H1 (cell line): Measurements from ENCODE around the gene EMP3. TPM values are rescaled to one million over a fixed set of nuclear protein-coding genes. Genes with fewer than 3 reads are reported as not detected.

ENCODE experiments used
- CTCF ChIA-PET: fragments of 300-600 bp; sonication (Branson Sonifier 250); formaldehyde crosslinking; loops from one replicate; lab custom pipeline; 2021; ENCODE audit not compliant: partially characterized antibody; lab: Charles Lee
- POLR2A ChIA-PET: fragments of 300-600 bp; sonication (Branson Sonifier 250); formaldehyde crosslinking; loops from one replicate; lab custom pipeline; 2021; ENCODE audit warnings: inconsistent platforms; ENCODE audit not compliant: partially characterized antibody; lab: Charles Lee
- DNase-seq, 2 experiments: peaks; one replicate each; pipeline versions ENCODE4 v3.0.0 to v3.0.0-alpha.2; 2010 to 2022; ENCODE audit warnings: low spot score in 2 of 2, low read depth in 1 of 2, mixed read lengths in 1 of 2
- FAIRE-seq: peaks from 2 replicates; lab custom pipeline; 2011; peaks lifted over from hg19 to GRCh38; lab: Jason Lieb, UNC
- H2AFZ ChIP-seq: 2 replicates; pipeline ENCODE4 v1.8.1; 2012; ENCODE audit warnings: low read length, inconsistent platforms
- H2AK5ac ChIP-seq: 2 replicates; pipeline ENCODE4 v1.6.1; 2013; ENCODE audit warnings: low read depth, low read length
- H2BK120ac ChIP-seq: replicated peaks from 2 replicates; pipeline ENCODE3; 2013; ENCODE audit warnings: low read depth, low read length, inconsistent platforms
- H2BK12ac ChIP-seq: 2 replicates; pipeline ENCODE4 v1.6.1; 2013; ENCODE audit warnings: low read depth, low read length
- H2BK15ac ChIP-seq: 2 replicates; pipeline ENCODE4 v1.6.1; 2013; ENCODE audit warnings: low read length
- H2BK20ac ChIP-seq: 2 replicates; pipeline ENCODE4 v1.6.1; 2013; ENCODE audit warnings: low read length
- H2BK5ac ChIP-seq: 2 replicates; pipeline ENCODE4 v1.6.1; 2013; ENCODE audit warnings: low read depth, low read length
- H3K14ac ChIP-seq: 2 replicates; pipeline ENCODE4 v1.6.1; 2013; ENCODE audit warnings: inconsistent platforms; ENCODE audit not compliant: insufficient read length
- H3K18ac ChIP-seq: 2 replicates; pipeline ENCODE4 v1.6.1; 2013; ENCODE audit warnings: low read length; ENCODE audit errors: extremely low read depth
- H3K23ac ChIP-seq: 2 replicates; pipeline ENCODE4 v1.6.1; 2013; ENCODE audit warnings: inconsistent platforms; ENCODE audit not compliant: insufficient read length
- H3K23me2 ChIP-seq: 2 replicates; pipeline ENCODE4 v1.6.1; 2013; ENCODE audit warnings: low read depth, low read length
- H3K27ac ChIP-seq: 2 replicates; pipeline ENCODE4 v1.6.1; 2011; ENCODE audit warnings: low read depth, low read length, inconsistent platforms
- H3K27me3 ChIP-seq, 4 experiments: replicated peaks in 1 of 4; 1 replicate in 1 of 4; 2 replicates in 3 of 4; pipeline versions ENCODE4 v1.6.1 to v1.8.1; 2011 to 2013; ENCODE audit warnings: low read length in 3 of 4, mild to moderate bottlenecking in 3 of 4, inconsistent platforms in 2 of 4, mixed read lengths in 2 of 4, moderate library complexity in 1 of 4; ENCODE audit not compliant: control insufficient read depth in 3 of 4, insufficient read depth in 3 of 4; ENCODE audit errors: extremely low read depth in 1 of 4
- H3K36me3 ChIP-seq, 4 experiments: 2 replicates each; pipeline versions ENCODE4 v1.6.1 to v1.8.1; 2011 to 2013; ENCODE audit warnings: mild to moderate bottlenecking in 4 of 4, low read length in 3 of 4, moderate library complexity in 2 of 4, control low read depth in 1 of 4, inconsistent platforms in 1 of 4; ENCODE audit not compliant: insufficient read depth in 4 of 4, control insufficient read depth in 2 of 4
- H3K4ac ChIP-seq: replicated peaks from 2 replicates; pipeline ENCODE3; 2013; ENCODE audit warnings: low read length, low read depth, mixed read lengths, inconsistent platforms; ENCODE audit not compliant: insufficient read length
- H3K4me1 ChIP-seq, 4 experiments: replicated peaks in 1 of 4; 1 replicate in 1 of 4; 2 replicates in 3 of 4; pipeline versions ENCODE4 v1.6.1 to v1.8.1; 2011 to 2013; ENCODE audit warnings: low read length in 3 of 4, inconsistent platforms in 2 of 4, mixed read lengths in 1 of 4; ENCODE audit not compliant: insufficient read depth in 4 of 4, control insufficient read depth in 3 of 4
- H3K4me2 ChIP-seq, 2 experiments: 2 replicates each; pipeline versions ENCODE4 v1.6.1 to v1.8.1; 2011 to 2013; ENCODE audit warnings: low read depth in 2 of 2, low read length in 2 of 2, control low read depth in 1 of 2, inconsistent platforms in 1 of 2, mild to moderate bottlenecking in 1 of 2; ENCODE audit not compliant: insufficient read depth in 1 of 2
- H3K4me3 ChIP-seq, 4 experiments: fragments of 200-600, 300-600 bp in 1 of 4; sonication (generic), shearing (Covaris generic), sonication (Bioruptor Twin) in 1 of 4; 2 replicates each; pipeline versions ENCODE4 v1.5.1 to v1.8.1; 2011 to 2016; ENCODE audit warnings: low read length in 4 of 4, low read depth in 3 of 4, control low read depth in 2 of 4, inconsistent platforms in 2 of 4, mild to moderate bottlenecking in 2 of 4, mixed read lengths in 1 of 4, moderate library complexity in 1 of 4; ENCODE audit not compliant: insufficient read depth in 2 of 4; ENCODE audit errors: extremely low read depth in 1 of 4
- H3K56ac ChIP-seq: replicated peaks from 2 replicates; pipeline ENCODE3; 2013; ENCODE audit warnings: low read depth, mild to moderate bottlenecking, mixed read lengths, low read length, inconsistent platforms; ENCODE audit not compliant: insufficient read length
- H3K79me1 ChIP-seq: 2 replicates; pipeline ENCODE4 v1.6.1; 2013; ENCODE audit warnings: low read depth, low read length, control low read depth
- H3K79me2 ChIP-seq, 2 experiments: 2 replicates each; pipeline versions ENCODE4 v1.6.1 to v1.8.1; 2012 to 2013; ENCODE audit warnings: low read length in 2 of 2, mild to moderate bottlenecking in 2 of 2, inconsistent platforms in 1 of 2; ENCODE audit not compliant: insufficient read depth in 2 of 2, control insufficient read depth in 1 of 2
- H3K9ac ChIP-seq, 4 experiments: replicated peaks in 1 of 4; 1 replicate in 1 of 4; 2 replicates in 3 of 4; pipeline versions ENCODE4 v1.6.1 to v1.8.1; 2011 to 2013; ENCODE audit warnings: low read depth in 3 of 4, low read length in 3 of 4, control low read depth in 2 of 4, mild to moderate bottlenecking in 2 of 4, moderate library complexity in 2 of 4, inconsistent platforms in 1 of 4; ENCODE audit errors: extremely low read depth in 1 of 4
- H3K9me3 ChIP-seq, 2 experiments: 2 replicates each; pipeline versions ENCODE4 v1.6.1 to v1.8.1; 2012 to 2013; ENCODE audit warnings: mild to moderate bottlenecking in 2 of 2, moderate library complexity in 2 of 2, control low read depth in 1 of 2, inconsistent platforms in 1 of 2, low read depth in 1 of 2, low read length in 1 of 2, mixed read lengths in 1 of 2; ENCODE audit not compliant: insufficient read depth in 2 of 2
- H4K20me1 ChIP-seq, 2 experiments: replicated peaks in 1 of 2; 2 replicates each; pipeline versions ENCODE3 to v1.8.1; 2011 to 2013; ENCODE audit warnings: inconsistent platforms in 2 of 2, low read length in 2 of 2, mild to moderate bottlenecking in 1 of 2; ENCODE audit not compliant: insufficient read depth in 2 of 2, control insufficient read depth in 1 of 2
- H4K5ac ChIP-seq: 2 replicates; pipeline ENCODE4 v1.6.1; 2013; ENCODE audit warnings: low read length, low read depth, mixed read lengths, inconsistent platforms; ENCODE audit not compliant: insufficient read length
- H4K8ac ChIP-seq: 2 replicates; pipeline ENCODE4 v1.8.0; 2013; ENCODE audit warnings: mild to moderate bottlenecking, moderate library complexity, low read length, inconsistent platforms; ENCODE audit not compliant: insufficient read depth; ENCODE audit errors: extremely low read depth
- H4K91ac ChIP-seq: replicated peaks from 2 replicates; pipeline ENCODE3; 2013; ENCODE audit warnings: low read length, mixed read lengths, inconsistent platforms; ENCODE audit not compliant: insufficient read length
- CBX8 ChIP-seq: fragments of 300-800, 300-1000 bp; sonication (generic); IDR thresholded peaks from 2 replicates; pipeline ENCODE4 v1.7.1; 2016; ENCODE audit warnings: low read depth, low read length, borderline replicate concordance
- NRF1 ChIP-seq: IDR thresholded peaks from 2 replicates; pipeline ENCODE4 v1.6.1; 2011; ENCODE audit warnings: mild to moderate bottlenecking, low read depth, low read length, improper control_type of control experiment
- SP1 ChIP-seq: IDR thresholded peaks from 2 replicates; pipeline ENCODE4 v1.6.1; 2011; ENCODE audit warnings: low read depth, low read length
- TAF7 ChIP-seq: optimal IDR thresholded peaks from 2 replicates; pipeline ENCODE3; 2011; ENCODE audit warnings: low read depth, mild to moderate bottlenecking, inconsistent platforms, low read length, moderate library complexity, borderline replicate concordance
- TCF12 ChIP-seq: IDR thresholded peaks from 2 replicates; pipeline ENCODE4 v1.6.1; 2011; ENCODE audit warnings: low read depth, mild to moderate bottlenecking, low read length
- WGBS, 2 experiments: shearing (Covaris generic) in 1 of 2; methylation state at CpG; one replicate each; pipeline versions ENCODE4 v1.1.6 to v1.1.7; 2013 to 2015; ENCODE audit warnings: low lambda C conversion rate in 2 of 2, mixed read lengths in 2 of 2, inconsistent platforms in 1 of 2, low coverage in 1 of 2, missing lambda C conversion rate in 1 of 2; ENCODE audit not compliant: insufficient replicate concordance in 2 of 2, insufficient coverage in 1 of 2, insufficient read length in 1 of 2; ENCODE audit errors: extremely low coverage in 1 of 2, missing lambda C conversion rate in 1 of 2; 5-methylcytosine and 5-hydroxymethylcytosine counted together
- polyA plus RNA-seq, 7 experiments: library from polyadenylated mRNA; depleted of rRNA in 3 of 7; stranded (reverse) in 5 of 7; unstranded in 2 of 7; fragments of >200 nt in 5 of 7; fragments of 200-250 nt in 2 of 7; gene quantifications; 1 replicate in 5 of 7; 2 replicates in 1 of 7; 4 replicates in 1 of 7; pipeline versions ENCODE4 v1.2.1 to v1.2.3, GENCODE V29; 2011 to 2013; ENCODE audit warnings: missing spikeins in 2 of 7, mixed read lengths in 2 of 7
- total RNA-seq: library from RNA; stranded (reverse); fragmentation: NEBNext Ultra II Directional; extraction: Animal tissue kit (Norgen Biotek cat#: 25700); gene quantifications from 2 replicates; pipeline ENCODE4 v1.2.1, GENCODE V29; 2021
- TF ChIP-seq, protein P1 (sequence below): IDR thresholded peaks from 2 replicates; pipeline ENCODE4 v1.6.1; 2011; ENCODE audit warnings: low read depth, mild to moderate bottlenecking, low read length; ENCODE audit not compliant: insufficient read depth

The EMP3 gene
- total and polyA plus RNA-seq, 2 of the 8 experiments (the other 6 are each of a cell fraction or from before 2014, with no cell fraction given): 18.4 to 87.8 TPM

DNA sequence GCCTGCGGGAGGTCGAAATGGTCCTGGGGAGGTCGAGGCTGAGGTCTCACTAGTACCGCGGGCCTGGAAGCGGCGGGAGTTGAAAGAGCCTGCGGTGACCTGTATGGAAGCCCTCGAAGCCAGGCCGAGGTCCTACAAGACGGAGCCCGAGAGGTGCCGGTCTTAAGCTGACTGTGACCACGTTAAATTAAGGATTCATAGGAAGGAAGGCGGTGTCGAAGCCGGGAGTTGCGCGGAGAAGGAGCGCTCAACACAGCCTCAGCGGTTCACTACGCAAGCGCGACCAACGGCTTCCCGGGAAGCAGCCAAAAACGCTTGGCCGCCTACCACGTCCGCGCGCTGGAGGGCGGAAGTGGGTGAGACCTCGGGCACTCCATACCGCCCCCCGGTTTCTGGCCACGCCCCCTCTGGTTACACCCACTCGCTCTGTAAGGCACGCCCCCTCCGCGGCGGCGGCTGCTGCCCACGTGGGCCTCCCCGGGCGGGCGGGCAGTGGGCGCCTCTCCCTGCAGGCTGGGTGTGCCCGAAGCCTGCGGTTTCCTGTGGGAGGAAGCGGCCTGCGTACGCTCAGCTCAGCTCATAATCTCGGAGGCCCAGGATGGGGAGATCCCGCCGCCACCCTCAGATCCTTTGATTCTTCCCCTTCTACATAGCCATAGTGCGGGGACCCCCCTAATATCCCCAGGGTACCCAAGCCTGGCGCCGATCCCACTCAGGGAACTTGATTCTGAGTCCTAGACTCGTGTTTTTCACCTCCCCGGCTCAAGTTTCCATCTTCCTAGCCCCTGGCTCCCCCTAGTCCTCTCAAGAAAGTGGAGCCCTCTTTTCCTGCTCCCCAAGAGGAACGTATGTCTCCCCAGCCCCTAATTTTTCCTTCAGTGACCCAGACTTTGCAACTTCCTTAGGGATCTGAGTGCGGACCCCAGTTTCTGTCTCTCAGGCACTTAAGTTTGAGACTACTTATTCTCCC is 3.4 kb upstream of the EMP3 start:
- peak overlapping the region; percentile 35 to 85 (median 72) for H3K9ac ChIP-seq
- H3K4me2 ChIP-seq: peak overlapping the region; percentile 83 to 94
- H3K27ac ChIP-seq: peak overlapping the region; percentile 92
- peak; percentile 86 to 98 for DNase-seq
- no peaks in the 10 kb centered on the region for H3K9me3 ChIP-seq
- H2AK5ac ChIP-seq: peak overlapping the region; percentile 39; the same call in 1 of the 2 replicates
- peaks cover 0 to 20% (median 10%) of the 10 kb centered on the region in 4 experiments; a peak in 6 of 7 replicates for H3K4me1 ChIP-seq
- CTCF ChIA-PET: interaction anchor here (0.5 to 4.3 kb wide), 9 partner anchors 8 to 55 kb away, joined by 3 to 28 read pairs (median 6); no protein-coding TSS in a partner anchor
- H4K91ac ChIP-seq: peak overlapping the region; percentile 84
- peak overlapping the region; percentile 87 for H3K4ac ChIP-seq
- H3K27me3 ChIP-seq: peaks cover 0 to 5% (median 2%) of the 10 kb centered on the region in 4 experiments; a peak in 1 of 7 replicates
- 5% methylated on average over 50 of the region's 63 CpGs; no CpG with 5 or more reads in 1 of the 2 experiments for WGBS, 2 experiments
- H3K23ac ChIP-seq: no peak overlapping the region
- peak overlapping the region; percentile 73 for H2BK5ac ChIP-seq
- POLR2A ChIA-PET: interaction anchor here (0.6 to 8.1 kb wide), 7 partner anchors 9 to 139 kb away, joined by 3 to 35 read pairs (median 3); no protein-coding TSS in a partner anchor
- no peak overlapping the region for H2BK15ac ChIP-seq
- H3K18ac ChIP-seq: peak overlapping the region; percentile 93
- H3K79me1 ChIP-seq: no peaks in the 10 kb centered on the region
- H4K8ac ChIP-seq: peak overlapping the region; percentile 95
- FAIRE-seq: no peak
- H4K20me1 ChIP-seq: no peaks in the 10 kb centered on the region
- H3K36me3 ChIP-seq: no peaks in the 10 kb centered on the region
- peak overlapping the region; percentile 77 for H2BK120ac ChIP-seq
- no peak overlapping the region for H3K14ac ChIP-seq
- H4K5ac ChIP-seq: peak overlapping the region; percentile 71
- peak overlapping the region; percentile 96 for H2BK12ac ChIP-seq
- no peak overlapping the region for H2AFZ ChIP-seq
- H3K56ac ChIP-seq: peak overlapping the region; percentile 96
- H3K23me2 ChIP-seq: peaks cover 14% of the 10 kb centered on the region; the same call in 1 of the 2 replicates
- peak overlapping the region; percentile 49 to 81 (median 64) for H3K4me3 ChIP-seq
- H2BK20ac ChIP-seq: no peak overlapping the region
- no peaks in the 10 kb centered on the region for H3K79me2 ChIP-seq
- TF ChIP-seq NRF1 (peak; percentile 42), SP1 (peak; percentile 48; the same call in 1 of the 2 replicates), CBX8 (no peak), TCF12 (no peak), TAF7 (peak; percentile 27)
- TF ChIP-seq, protein P1, sequence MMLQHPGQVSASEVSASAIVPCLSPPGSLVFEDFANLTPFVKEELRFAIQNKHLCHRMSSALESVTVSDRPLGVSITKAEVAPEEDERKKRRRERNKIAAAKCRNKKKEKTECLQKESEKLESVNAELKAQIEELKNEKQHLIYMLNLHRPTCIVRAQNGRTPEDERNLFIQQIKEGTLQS: 0 out of 2 replicates have a peak, but pooled peaks have one; percentile 14
